IMR-90 (cell line): ENCODE results near the gene ELFN2. TPM values are rescaled to one million over a fixed set of nuclear protein-coding genes. Genes with fewer than 3 reads are reported as not detected.

Source experiments
- ATAC-seq: fragments of 200-7000 bp; cut with Tn5 transposase; 2 replicates; pipeline ENCODE4 v1.9.1; 2020; ENCODE audit warnings: low read depth, mild to moderate bottlenecking, moderate library complexity
- BruUV-seq: library from RNA; stranded (reverse); fragments of 400-500 nt; replicated peaks from 2 replicates; lab custom pipeline; 2021; lab: Mats Ljungman, UMichigan
- CTCF ChIA-PET: fragments of 300-600 bp; formaldehyde crosslinking; extraction: SDS; loops from one replicate; lab custom pipeline; 2021; ENCODE audit warnings: antibody characterized with exemption; lab: Yijun Ruan, JAX
- POLR2A ChIA-PET: fragments of 300-600 bp; sonication (Branson Sonifier 250); formaldehyde crosslinking; loops from one replicate; lab custom pipeline; 2022; ENCODE audit warnings: antibody characterized with exemption; ENCODE audit not compliant: unreplicated experiment; lab: Charles Lee
- DNase-seq: peaks from one replicate; pipeline ENCODE4 v3.0.0; 2013
- H2AFZ ChIP-seq: replicated peaks from 2 replicates; pipeline ENCODE3; 2013; ENCODE audit warnings: low read length, mild to moderate bottlenecking; ENCODE audit not compliant: poor library complexity
- H2AK5ac ChIP-seq: 2 replicates; pipeline ENCODE4 v1.6.1; 2013; ENCODE audit warnings: low read depth, low read length, inconsistent platforms
- H2AK9ac ChIP-seq: replicated peaks from 2 replicates; pipeline ENCODE3; 2013; ENCODE audit warnings: mild to moderate bottlenecking, low read depth, low read length, moderate library complexity; ENCODE audit not compliant: poor library complexity
- H2BK120ac ChIP-seq: 2 replicates; pipeline ENCODE4 v1.6.1; 2013; ENCODE audit warnings: low read depth, low read length, inconsistent platforms
- H2BK15ac ChIP-seq: 3 replicates; pipeline ENCODE4 v1.6.1; 2013; ENCODE audit warnings: low read depth, low read length, inconsistent platforms
- H2BK20ac ChIP-seq: 2 replicates; pipeline ENCODE4 v1.6.1; 2013; ENCODE audit warnings: low read depth, mild to moderate bottlenecking, inconsistent platforms, low read length, moderate library complexity
- H2BK5ac ChIP-seq: 2 replicates; pipeline ENCODE4 v1.6.1; 2013; ENCODE audit warnings: mild to moderate bottlenecking, low read depth, low read length, inconsistent platforms; ENCODE audit not compliant: poor library complexity, severe bottlenecking
- H3K14ac ChIP-seq: replicated peaks from 2 replicates; pipeline ENCODE4 v1.6.1; 2013; ENCODE audit warnings: low read depth, low read length, inconsistent platforms
- H3K18ac ChIP-seq: 2 replicates; pipeline ENCODE4 v1.6.1; 2013; ENCODE audit warnings: low read depth, low read length, control low read depth
- H3K23ac ChIP-seq: 2 replicates; pipeline ENCODE4 v1.6.1; 2013; ENCODE audit warnings: low read depth, low read length, inconsistent platforms
- H3K27ac ChIP-seq: 2 replicates; pipeline ENCODE4 v1.5.1; 2013; ENCODE audit warnings: mild to moderate bottlenecking, control low read depth, low read length; ENCODE audit not compliant: insufficient read depth
- H3K27me3 ChIP-seq: 2 replicates; pipeline ENCODE4 v1.6.1; 2013; ENCODE audit warnings: low read length; ENCODE audit not compliant: control insufficient read depth, insufficient read depth
- H3K36me3 ChIP-seq: 2 replicates; pipeline ENCODE4 v1.6.1; 2013; ENCODE audit warnings: low read length, mixed read lengths; ENCODE audit not compliant: control insufficient read depth, insufficient read depth
- H3K4ac ChIP-seq: 2 replicates; pipeline ENCODE4 v1.6.1; 2013; ENCODE audit warnings: low read depth, low read length, inconsistent platforms
- H3K4me1 ChIP-seq: 2 replicates; pipeline ENCODE4 v1.6.1; 2013; ENCODE audit warnings: low read length, mixed read lengths; ENCODE audit not compliant: control insufficient read depth, insufficient read depth
- H3K4me2 ChIP-seq: 2 replicates; pipeline ENCODE4 v1.6.1; 2013; ENCODE audit warnings: low read depth, mild to moderate bottlenecking, control low read depth, low read length, moderate library complexity
- H3K4me3 ChIP-seq: 2 replicates; pipeline ENCODE4 v1.5.1; 2013; ENCODE audit warnings: low read depth, mild to moderate bottlenecking, control low read depth, low read length, moderate library complexity; ENCODE audit not compliant: insufficient read depth
- H3K56ac ChIP-seq: 2 replicates; pipeline ENCODE4 v1.6.1; 2013; ENCODE audit warnings: low read length, inconsistent platforms; ENCODE audit not compliant: insufficient read depth; ENCODE audit errors: extremely low read depth
- H3K79me1 ChIP-seq, 2 experiments: 2 replicates each; pipeline ENCODE4 v1.6.1; 2013; ENCODE audit warnings: low read length in 2 of 2, inconsistent platforms in 1 of 2, low read depth in 1 of 2
- H3K9ac ChIP-seq: 2 replicates; pipeline ENCODE4 v1.6.1; 2013; ENCODE audit warnings: low read depth, low read length, control low read depth
- H3K9me1 ChIP-seq: 2 replicates; pipeline ENCODE4 v1.6.1; 2013; ENCODE audit warnings: low read length, inconsistent platforms; ENCODE audit not compliant: insufficient read depth
- H3K9me3 ChIP-seq: 2 replicates; pipeline ENCODE4 v1.6.1; 2013; ENCODE audit warnings: low read length; ENCODE audit not compliant: control insufficient read depth, insufficient read depth
- H4K20me1 ChIP-seq: 2 replicates; pipeline ENCODE4 v1.6.1; 2013; ENCODE audit warnings: low read length, inconsistent platforms; ENCODE audit not compliant: insufficient read depth
- H4K5ac ChIP-seq: 2 replicates; pipeline ENCODE4 v1.6.1; 2013; ENCODE audit warnings: mild to moderate bottlenecking, low read depth, low read length, control low read depth
- H4K8ac ChIP-seq, 2 experiments: 2 replicates each; pipeline ENCODE4 v1.6.1; 2013; ENCODE audit warnings: low read depth in 2 of 2, low read length in 2 of 2, control low read depth in 1 of 2, inconsistent platforms in 1 of 2
- H4K91ac ChIP-seq: 2 replicates; pipeline ENCODE4 v1.6.1; 2013; ENCODE audit warnings: low read depth, low read length, inconsistent platforms; ENCODE audit not compliant: insufficient read depth
- BHLHE40 ChIP-seq: fragments of 150-350 bp; IDR thresholded peaks from 2 replicates; pipeline ENCODE4 v1.6.1; 2016; ENCODE audit warnings: mild to moderate bottlenecking, low read depth, low read length
- CEBPB ChIP-seq: IDR thresholded peaks from 2 replicates; pipeline ENCODE4 v1.6.1; 2012; ENCODE audit warnings: low read depth, low read length, improper control_type of control experiment
- CHD1 ChIP-seq: IDR thresholded peaks from 2 replicates; pipeline ENCODE4 v1.6.1; 2012; ENCODE audit warnings: low read depth, low read length, improper control_type of control experiment
- CTCF ChIP-seq: conservative IDR thresholded peaks from 2 replicates; pipeline ENCODE4 v1.5.1; 2012; ENCODE audit warnings: mild to moderate bottlenecking, low read depth, low read length, improper control_type of control experiment
- FOS ChIP-seq: fragments of 150-350 bp; IDR thresholded peaks from 2 replicates; pipeline ENCODE4 v1.6.1; 2016; ENCODE audit warnings: low read depth, low read length
- MAFK ChIP-seq: IDR thresholded peaks from 2 replicates; pipeline ENCODE4 v1.6.1; 2012; ENCODE audit warnings: low read depth, low read length, improper control_type of control experiment
- MAZ ChIP-seq: IDR thresholded peaks from 2 replicates; pipeline ENCODE4 v1.6.1; 2012; ENCODE audit warnings: low read depth, mild to moderate bottlenecking, low read length, improper control_type of control experiment, moderate library complexity, borderline replicate concordance
- MXI1 ChIP-seq: IDR thresholded peaks from 2 replicates; pipeline ENCODE4 v1.6.1; 2012; ENCODE audit warnings: low read depth, mild to moderate bottlenecking, low read length, moderate library complexity, borderline replicate concordance
- NFE2L2 ChIP-seq: fragments of 150-350 bp; IDR thresholded peaks from 2 replicates; pipeline ENCODE4 v1.6.1; 2016; ENCODE audit warnings: low read depth, mild to moderate bottlenecking, low read length
- POLR2A ChIP-seq: IDR thresholded peaks from 2 replicates; pipeline ENCODE4 v1.6.1; 2012; ENCODE audit warnings: mild to moderate bottlenecking, low read depth, low read length
- RAD21 ChIP-seq: IDR thresholded peaks from 2 replicates; pipeline ENCODE4 v1.6.1; 2012; ENCODE audit warnings: low read length, improper control_type of control experiment
- RCOR1 ChIP-seq: IDR thresholded peaks from 2 replicates; pipeline ENCODE4 v1.6.1; 2012; ENCODE audit warnings: mild to moderate bottlenecking, low read length, improper control_type of control experiment; ENCODE audit not compliant: insufficient replicate concordance
- RFX5 ChIP-seq: IDR thresholded peaks from 2 replicates; pipeline ENCODE4 v1.8.0; 2012; ENCODE audit warnings: low read depth, mild to moderate bottlenecking, low read length, moderate library complexity
- SMC3 ChIP-seq: fragments of 150-350 bp; IDR thresholded peaks from 2 replicates; pipeline ENCODE4 v1.6.1; 2016; ENCODE audit warnings: low read depth, mild to moderate bottlenecking, antibody characterized with exemption, low read length, moderate library complexity
- USF2 ChIP-seq: fragments of 150-350 bp; IDR thresholded peaks from 2 replicates; pipeline ENCODE4 v1.6.1; 2017; ENCODE audit warnings: mild to moderate bottlenecking, antibody characterized with exemption, low read length, low read depth
- WGBS, 2 experiments: methylation state at CpG; one replicate each; pipeline versions ENCODE4 v1.1.5 to v1.1.7; 2013; ENCODE audit warnings: missing lambda C conversion rate in 2 of 2; ENCODE audit not compliant: insufficient read length in 1 of 2; ENCODE audit errors: extremely low coverage in 2 of 2; 5-methylcytosine and 5-hydroxymethylcytosine counted together
- dilution Hi-C: fragments of 300-500 bp; cut with HindIII; formaldehyde crosslinking; loops from one replicate; pipeline ENCODE4 v1.14.3; 2018; ENCODE audit warnings: low sequenced_read_pairs; ENCODE audit not compliant: unreplicated experiment
- in situ Hi-C: fragments of 300-500 bp; cut with MboI; formaldehyde crosslinking; loops from 3 replicates; pipeline ENCODE4 v1.14.3; 2019; ENCODE audit warnings: low sequenced_read_pairs, inconsistent platforms, mixed read lengths
- intact Hi-C: fragments of 100-400 bp; cut with micrococcal nuclease; formaldehyde crosslinking; loops from 2 replicates; pipeline ENCODE4 v1.10.0; 2022
- polyA plus RNA-seq, 3 experiments: library from polyadenylated mRNA; depleted of rRNA; stranded (reverse); fragments of >200 nt; gene quantifications; 2 replicates each; pipeline ENCODE4 v1.2.3, GENCODE V29; 2012; ENCODE audit warnings: low replicate concordance in 1 of 3
- total RNA-seq: library from RNA; depleted of rRNA; stranded (reverse); fragments of >200 nt; gene quantifications from 2 replicates; pipeline ENCODE4 v1.2.3, GENCODE V29; 2012
- TF ChIP-seq, protein P1 (sequence below): fragments of 150-350 bp; IDR thresholded peaks from 2 replicates; pipeline ENCODE4 v1.6.1; 2016; ENCODE audit warnings: low read depth, mild to moderate bottlenecking, low read length, moderate library complexity, borderline replicate concordance

The ELFN2 gene
- total and polyA plus RNA-seq, 2 of the 4 experiments (the other 2 are of a cell fraction) = 0.72 to 5.0 TPM

- WGBS, 2 experiments = no CpG with 5 or more reads among the region's 5 CpGs
- peak; percentile 49 for DNase-seq
- intact Hi-C loops = no loop called here
- Histone ChIP-seq H3K4me3 (no peak overlapping the region), H3K27ac (no peak overlapping the region), H3K4ac (no peak overlapping the region), H2BK20ac (no peak overlapping the region), H3K23ac (no peak overlapping the region), H2BK120ac (no peak overlapping the region), H3K56ac (no peak overlapping the region), H4K91ac (no peak overlapping the region), H3K79me1 (no peaks in the 10 kb centered on the region), H2AK9ac (no peak overlapping the region), H3K4me2 (no peak overlapping the region), H3K4me1 (no peaks in the 10 kb centered on the region), H3K36me3 (no peaks in the 10 kb centered on the region), H2BK5ac (no peak overlapping the region), H3K9me1 (no peaks in the 10 kb centered on the region), H3K14ac (no peak overlapping the region), H2AFZ (no peak overlapping the region), H2AK5ac (no peak overlapping the region), H4K20me1 (no peaks in the 10 kb centered on the region; the same call in 1 of the 2 replicates), H2BK15ac (no peak overlapping the region), H3K9me3 (no peaks in the 10 kb centered on the region), H3K9ac (no peak overlapping the region), H4K5ac (no peak overlapping the region), H3K27me3 (peaks cover 33% of the 10 kb centered on the region), H4K8ac (no peak overlapping the region), H3K18ac (no peak overlapping the region)
- TF ChIP-seq MAFK = no peak
- TF ChIP-seq CTCF = no peak
- no peak for TF ChIP-seq MXI1
- TF ChIP-seq CEBPB = no peak
- TF ChIP-seq NFE2L2 = no peak
- no peak for TF ChIP-seq BHLHE40
- TF ChIP-seq MAZ = no peak
- no peak for TF ChIP-seq POLR2A
- TF ChIP-seq, protein P1, sequence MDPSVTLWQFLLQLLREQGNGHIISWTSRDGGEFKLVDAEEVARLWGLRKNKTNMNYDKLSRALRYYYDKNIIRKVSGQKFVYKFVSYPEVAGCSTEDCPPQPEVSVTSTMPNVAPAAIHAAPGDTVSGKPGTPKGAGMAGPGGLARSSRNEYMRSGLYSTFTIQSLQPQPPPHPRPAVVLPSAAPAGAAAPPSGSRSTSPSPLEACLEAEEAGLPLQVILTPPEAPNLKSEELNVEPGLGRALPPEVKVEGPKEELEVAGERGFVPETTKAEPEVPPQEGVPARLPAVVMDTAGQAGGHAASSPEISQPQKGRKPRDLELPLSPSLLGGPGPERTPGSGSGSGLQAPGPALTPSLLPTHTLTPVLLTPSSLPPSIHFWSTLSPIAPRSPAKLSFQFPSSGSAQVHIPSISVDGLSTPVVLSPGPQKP = no peak
- no peak for TF ChIP-seq USF2
- no peak for TF ChIP-seq SMC3
- TF ChIP-seq FOS = no peak
- TF ChIP-seq RAD21 = no peak
- TF ChIP-seq CHD1 = no peak
- TF ChIP-seq RFX5 = no peak
- TF ChIP-seq RCOR1 = no peak
- ChIA-PET POLR2A (no interaction called here), CTCF (no interaction called here)
- in situ Hi-C loops = loop anchor here (10.0 kb wide), 1 partner anchor 288 kb away; no protein-coding TSS in a partner anchor
- BruUV-seq = no TSS peak
- peak; percentile 92 for ATAC-seq
- dilution Hi-C loops = no loop called here
Measured at GRCh38 chr22:37462983-37463382, 35.7 kb upstream of the ELFN2 start.
